Measurements from ENCODE around the gene PLEKHB2.
A peak's percentile ranks its signal among the peaks of the same experiment; 100 is the strongest.

DNA sequence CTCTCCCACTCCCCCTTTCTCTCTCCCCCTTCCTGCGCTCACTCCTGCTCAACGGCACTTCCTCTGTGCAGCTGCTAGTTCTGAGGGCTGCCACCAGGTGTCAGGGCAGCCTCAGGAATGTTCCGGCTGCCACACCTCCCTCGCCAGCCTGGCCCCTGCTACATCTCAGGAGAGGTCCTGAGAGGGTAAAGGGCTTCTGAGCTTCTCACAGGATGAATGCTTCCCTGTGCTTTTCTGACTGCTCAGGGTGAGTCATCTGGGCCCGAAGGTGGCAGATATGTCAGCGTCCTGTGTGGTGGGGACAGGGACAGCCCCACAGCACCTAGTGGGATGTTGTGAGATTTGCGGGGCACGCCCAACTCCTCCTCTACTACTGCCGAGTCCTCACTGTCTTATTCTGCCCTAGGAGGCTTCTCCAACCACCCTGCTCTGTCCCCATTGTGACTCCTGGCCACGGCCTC, 49.0 kb downstream of the PLEKHB2 start:
- 0 out of 2 replicates have a peak, but pooled peaks have one; percentile 19 for TF ChIP-seq OTX1 (CRISPR knock-in tag; IDR thresholded peaks at IDR 0.05)
- no peak for TF ChIP-seq TCF7L2 (IDR thresholded peaks at IDR 0.05; ENCODE audit: low read depth, low read length)
- no peak for TF ChIP-seq ATF1 (CRISPR knock-in tag; IDR thresholded peaks at IDR 0.05)
- no peak for TF ChIP-seq ATF1 (tag; IDR thresholded peaks at IDR 0.05)
- TF ChIP-seq, protein P1, sequence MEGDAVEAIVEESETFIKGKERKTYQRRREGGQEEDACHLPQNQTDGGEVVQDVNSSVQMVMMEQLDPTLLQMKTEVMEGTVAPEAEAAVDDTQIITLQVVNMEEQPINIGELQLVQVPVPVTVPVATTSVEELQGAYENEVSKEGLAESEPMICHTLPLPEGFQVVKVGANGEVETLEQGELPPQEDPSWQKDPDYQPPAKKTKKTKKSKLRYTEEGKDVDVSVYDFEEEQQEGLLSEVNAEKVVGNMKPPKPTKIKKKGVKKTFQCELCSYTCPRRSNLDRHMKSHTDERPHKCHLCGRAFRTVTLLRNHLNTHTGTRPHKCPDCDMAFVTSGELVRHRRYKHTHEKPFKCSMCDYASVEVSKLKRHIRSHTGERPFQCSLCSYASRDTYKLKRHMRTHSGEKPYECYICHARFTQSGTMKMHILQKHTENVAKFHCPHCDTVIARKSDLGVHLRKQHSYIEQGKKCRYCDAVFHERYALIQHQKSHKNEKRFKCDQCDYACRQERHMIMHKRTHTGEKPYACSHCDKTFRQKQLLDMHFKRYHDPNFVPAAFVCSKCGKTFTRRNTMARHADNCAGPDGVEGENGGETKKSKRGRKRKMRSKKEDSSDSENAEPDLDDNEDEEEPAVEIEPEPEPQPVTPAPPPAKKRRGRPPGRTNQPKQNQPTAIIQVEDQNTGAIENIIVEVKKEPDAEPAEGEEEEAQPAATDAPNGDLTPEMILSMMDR (IDR thresholded peaks at IDR 0.05 in 2 of 3, conservative IDR thresholded peaks at IDR 0.05 in 1 of 3; ENCODE audit: insufficient read depth in 2 of 3, low read depth in 1 of 3, low read length in 3 of 3) = peak; percentile 87 to 92 (median 92)
- TF ChIP-seq EZH2 (IDR thresholded peaks at IDR 0.05; ENCODE audit: borderline replicate concordance, low read depth, low read length) = no peak
